ENCODE data around the gene LHFPL6. TPM values are rescaled to one million over a fixed set of nuclear protein-coding genes. Genes with fewer than 3 reads are reported as not detected.

The LHFPL6 gene
- total and polyA plus RNA-seq, 2 experiments from 2014 or later: 7.8 to 9.5 TPM

DNA sequence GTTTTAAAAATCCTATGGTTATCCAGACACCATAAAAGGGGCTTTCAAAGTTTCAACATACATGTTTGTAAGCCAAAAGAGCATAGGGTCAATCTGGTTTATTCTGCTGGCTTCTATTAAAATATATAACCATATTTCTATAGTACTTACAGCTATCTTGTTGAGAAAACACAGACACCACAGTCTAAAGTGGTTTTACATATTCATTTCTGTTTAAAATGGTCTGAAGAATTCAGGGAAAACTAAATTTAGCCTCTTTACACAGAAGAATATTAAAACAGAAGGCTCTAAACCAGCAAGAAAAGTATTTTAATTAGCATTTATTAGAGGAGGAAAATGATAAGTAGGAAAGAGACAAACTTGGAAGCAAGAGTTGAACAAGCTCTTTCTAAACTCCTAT lies 203.9 kb downstream of the LHFPL6 start (continued):
- TF ChIP-seq, protein P1, sequence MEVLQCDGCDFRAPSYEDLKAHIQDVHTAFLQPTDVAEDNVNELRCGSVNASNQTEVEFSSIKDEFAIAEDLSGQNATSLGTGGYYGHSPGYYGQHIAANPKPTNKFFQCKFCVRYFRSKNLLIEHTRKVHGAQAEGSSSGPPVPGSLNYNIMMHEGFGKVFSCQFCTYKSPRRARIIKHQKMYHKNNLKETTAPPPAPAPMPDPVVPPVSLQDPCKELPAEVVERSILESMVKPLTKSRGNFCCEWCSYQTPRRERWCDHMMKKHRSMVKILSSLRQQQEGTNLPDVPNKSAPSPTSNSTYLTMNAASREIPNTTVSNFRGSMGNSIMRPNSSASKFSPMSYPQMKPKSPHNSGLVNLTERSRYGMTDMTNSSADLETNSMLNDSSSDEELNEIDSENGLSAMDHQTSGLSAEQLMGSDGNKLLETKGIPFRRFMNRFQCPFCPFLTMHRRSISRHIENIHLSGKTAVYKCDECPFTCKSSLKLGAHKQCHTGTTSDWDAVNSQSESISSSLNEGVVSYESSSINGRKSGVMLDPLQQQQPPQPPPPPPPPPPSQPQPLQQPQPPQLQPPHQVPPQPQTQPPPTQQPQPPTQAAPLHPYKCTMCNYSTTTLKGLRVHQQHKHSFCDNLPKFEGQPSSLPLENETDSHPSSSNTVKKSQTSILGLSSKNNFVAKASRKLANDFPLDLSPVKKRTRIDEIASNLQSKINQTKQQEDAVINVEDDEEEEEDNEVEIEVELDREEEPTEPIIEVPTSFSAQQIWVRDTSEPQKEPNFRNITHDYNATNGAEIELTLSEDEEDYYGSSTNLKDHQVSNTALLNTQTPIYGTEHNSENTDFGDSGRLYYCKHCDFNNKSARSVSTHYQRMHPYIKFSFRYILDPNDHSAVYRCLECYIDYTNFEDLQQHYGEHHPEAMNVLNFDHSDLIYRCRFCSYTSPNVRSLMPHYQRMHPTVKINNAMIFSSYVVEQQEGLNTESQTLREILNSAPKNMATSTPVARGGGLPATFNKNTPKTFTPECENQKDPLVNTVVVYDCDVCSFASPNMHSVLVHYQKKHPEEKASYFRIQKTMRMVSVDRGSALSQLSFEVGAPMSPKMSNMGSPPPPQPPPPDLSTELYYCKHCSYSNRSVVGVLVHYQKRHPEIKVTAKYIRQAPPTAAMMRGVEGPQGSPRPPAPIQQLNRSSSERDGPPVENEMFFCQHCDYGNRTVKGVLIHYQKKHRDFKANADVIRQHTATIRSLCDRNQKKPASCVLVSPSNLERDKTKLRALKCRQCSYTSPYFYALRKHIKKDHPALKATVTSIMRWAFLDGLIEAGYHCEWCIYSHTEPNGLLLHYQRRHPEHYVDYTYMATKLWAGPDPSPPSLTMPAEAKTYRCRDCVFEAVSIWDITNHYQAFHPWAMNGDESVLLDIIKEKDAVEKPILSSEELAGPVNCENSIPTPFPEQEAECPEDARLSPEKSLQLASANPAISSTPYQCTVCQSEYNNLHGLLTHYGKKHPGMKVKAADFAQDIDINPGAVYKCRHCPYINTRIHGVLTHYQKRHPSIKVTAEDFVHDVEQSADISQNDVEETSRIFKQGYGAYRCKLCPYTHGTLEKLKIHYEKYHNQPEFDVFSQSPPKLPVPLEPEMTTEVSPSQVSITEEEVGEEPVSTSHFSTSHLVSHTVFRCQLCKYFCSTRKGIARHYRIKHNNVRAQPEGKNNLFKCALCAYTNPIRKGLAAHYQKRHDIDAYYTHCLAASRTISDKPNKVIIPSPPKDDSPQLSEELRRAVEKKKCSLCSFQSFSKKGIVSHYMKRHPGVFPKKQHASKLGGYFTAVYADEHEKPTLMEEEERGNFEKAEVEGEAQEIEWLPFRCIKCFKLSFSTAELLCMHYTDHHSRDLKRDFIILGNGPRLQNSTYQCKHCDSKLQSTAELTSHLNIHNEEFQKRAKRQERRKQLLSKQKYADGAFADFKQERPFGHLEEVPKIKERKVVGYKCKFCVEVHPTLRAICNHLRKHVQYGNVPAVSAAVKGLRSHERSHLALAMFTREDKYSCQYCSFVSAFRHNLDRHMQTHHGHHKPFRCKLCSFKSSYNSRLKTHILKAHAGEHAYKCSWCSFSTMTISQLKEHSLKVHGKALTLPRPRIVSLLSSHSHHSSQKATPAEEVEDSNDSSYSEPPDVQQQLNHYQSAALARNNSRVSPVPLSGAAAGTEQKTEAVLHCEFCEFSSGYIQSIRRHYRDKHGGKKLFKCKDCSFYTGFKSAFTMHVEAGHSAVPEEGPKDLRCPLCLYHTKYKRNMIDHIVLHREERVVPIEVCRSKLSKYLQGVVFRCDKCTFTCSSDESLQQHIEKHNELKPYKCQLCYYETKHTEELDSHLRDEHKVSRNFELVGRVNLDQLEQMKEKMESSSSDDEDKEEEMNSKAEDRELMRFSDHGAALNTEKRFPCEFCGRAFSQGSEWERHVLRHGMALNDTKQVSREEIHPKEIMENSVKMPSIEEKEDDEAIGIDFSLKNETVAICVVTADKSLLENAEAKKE (CRISPR knock-in tag; IDR thresholded peaks at IDR 0.05): no peak

GRCh38 chr13:39397896-39398265 lies 205.1 kb downstream of the LHFPL6 start:
- no peaks in the 10 kb centered on the region for H3K9me2 ChIP-seq (ENCODE audit: insufficient read depth)
- TF ChIP-seq POLR2AphosphoS5 (IDR thresholded peaks at IDR 0.05; ENCODE audit: low read depth): no peak
- TF ChIP-seq, protein P2, sequence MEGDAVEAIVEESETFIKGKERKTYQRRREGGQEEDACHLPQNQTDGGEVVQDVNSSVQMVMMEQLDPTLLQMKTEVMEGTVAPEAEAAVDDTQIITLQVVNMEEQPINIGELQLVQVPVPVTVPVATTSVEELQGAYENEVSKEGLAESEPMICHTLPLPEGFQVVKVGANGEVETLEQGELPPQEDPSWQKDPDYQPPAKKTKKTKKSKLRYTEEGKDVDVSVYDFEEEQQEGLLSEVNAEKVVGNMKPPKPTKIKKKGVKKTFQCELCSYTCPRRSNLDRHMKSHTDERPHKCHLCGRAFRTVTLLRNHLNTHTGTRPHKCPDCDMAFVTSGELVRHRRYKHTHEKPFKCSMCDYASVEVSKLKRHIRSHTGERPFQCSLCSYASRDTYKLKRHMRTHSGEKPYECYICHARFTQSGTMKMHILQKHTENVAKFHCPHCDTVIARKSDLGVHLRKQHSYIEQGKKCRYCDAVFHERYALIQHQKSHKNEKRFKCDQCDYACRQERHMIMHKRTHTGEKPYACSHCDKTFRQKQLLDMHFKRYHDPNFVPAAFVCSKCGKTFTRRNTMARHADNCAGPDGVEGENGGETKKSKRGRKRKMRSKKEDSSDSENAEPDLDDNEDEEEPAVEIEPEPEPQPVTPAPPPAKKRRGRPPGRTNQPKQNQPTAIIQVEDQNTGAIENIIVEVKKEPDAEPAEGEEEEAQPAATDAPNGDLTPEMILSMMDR (conservative IDR thresholded peaks at IDR 0.05; ENCODE audit: low read depth in 2 of 2): no peak
- TF ChIP-seq, protein P3, sequence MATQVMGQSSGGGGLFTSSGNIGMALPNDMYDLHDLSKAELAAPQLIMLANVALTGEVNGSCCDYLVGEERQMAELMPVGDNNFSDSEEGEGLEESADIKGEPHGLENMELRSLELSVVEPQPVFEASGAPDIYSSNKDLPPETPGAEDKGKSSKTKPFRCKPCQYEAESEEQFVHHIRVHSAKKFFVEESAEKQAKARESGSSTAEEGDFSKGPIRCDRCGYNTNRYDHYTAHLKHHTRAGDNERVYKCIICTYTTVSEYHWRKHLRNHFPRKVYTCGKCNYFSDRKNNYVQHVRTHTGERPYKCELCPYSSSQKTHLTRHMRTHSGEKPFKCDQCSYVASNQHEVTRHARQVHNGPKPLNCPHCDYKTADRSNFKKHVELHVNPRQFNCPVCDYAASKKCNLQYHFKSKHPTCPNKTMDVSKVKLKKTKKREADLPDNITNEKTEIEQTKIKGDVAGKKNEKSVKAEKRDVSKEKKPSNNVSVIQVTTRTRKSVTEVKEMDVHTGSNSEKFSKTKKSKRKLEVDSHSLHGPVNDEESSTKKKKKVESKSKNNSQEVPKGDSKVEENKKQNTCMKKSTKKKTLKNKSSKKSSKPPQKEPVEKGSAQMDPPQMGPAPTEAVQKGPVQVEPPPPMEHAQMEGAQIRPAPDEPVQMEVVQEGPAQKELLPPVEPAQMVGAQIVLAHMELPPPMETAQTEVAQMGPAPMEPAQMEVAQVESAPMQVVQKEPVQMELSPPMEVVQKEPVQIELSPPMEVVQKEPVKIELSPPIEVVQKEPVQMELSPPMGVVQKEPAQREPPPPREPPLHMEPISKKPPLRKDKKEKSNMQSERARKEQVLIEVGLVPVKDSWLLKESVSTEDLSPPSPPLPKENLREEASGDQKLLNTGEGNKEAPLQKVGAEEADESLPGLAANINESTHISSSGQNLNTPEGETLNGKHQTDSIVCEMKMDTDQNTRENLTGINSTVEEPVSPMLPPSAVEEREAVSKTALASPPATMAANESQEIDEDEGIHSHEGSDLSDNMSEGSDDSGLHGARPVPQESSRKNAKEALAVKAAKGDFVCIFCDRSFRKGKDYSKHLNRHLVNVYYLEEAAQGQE (IDR thresholded peaks at IDR 0.05; ENCODE audit: unreplicated experiment): no peak
- TF ChIP-seq STAT1 (IDR thresholded peaks at IDR 0.05; ENCODE audit: unreplicated experiment): no peak
- Mint-ChIP-seq H3K27me3 (ENCODE audit: insufficient read depth, low read depth, poor library complexity) (peaks cover 9% of the 10 kb centered on the region), H3K4me1 (peaks cover 12% of the 10 kb centered on the region; the same call in 2 of the 3 replicates), H3K36me3 (ENCODE audit: low read depth) (no peaks in the 10 kb centered on the region), H3K9me3 (no peaks in the 10 kb centered on the region), H3K4me3 (no peak overlapping the region), H3K27ac (no peak overlapping the region)
- H4K20me1 ChIP-seq (replicated peaks; ENCODE audit: insufficient read depth): no peaks in the 10 kb centered on the region
- H3K27me3 ChIP-seq (ENCODE audit: insufficient read depth): peaks cover 56% of the 10 kb centered on the region
- H3K4me3 ChIP-seq: no peak overlapping the region
- no peak overlapping the region for H2AFZ ChIP-seq
- no peak overlapping the region for H3K4me2 ChIP-seq
- ATAC-seq (no peak), DNase-seq (ENCODE audit: low spot score) (no peak)
- H3K27ac ChIP-seq (ENCODE audit: low read depth): no peak overlapping the region
- H3K79me2 ChIP-seq (replicated peaks; ENCODE audit: insufficient read depth): no peaks in the 10 kb centered on the region
- peaks cover 12% of the 10 kb centered on the region for H3K4me1 ChIP-seq (ENCODE audit: insufficient read depth)
- no peaks in the 10 kb centered on the region for H3K36me3 ChIP-seq (ENCODE audit: insufficient read depth)
- no peaks in the 10 kb centered on the region for H3F3A ChIP-seq (replicated peaks; ENCODE audit: low read depth)

Data from GM23338 (cell line).